Fibroblast of lung (primary cell): ENCODE results near the gene RNF152. TPM values are rescaled to one million over a fixed set of nuclear protein-coding genes. Genes with fewer than 3 reads are reported as not detected.

Experiments used
- DNase-seq, 2 donors: peaks; one replicate each; pipeline versions ENCODE4 v3.0.0 to v3.0.0-alpha.2; 2010; ENCODE audit warnings: low read depth in 2 of 2
- H2AFZ ChIP-seq: 2 replicates; pipeline ENCODE4 v1.5.1; 2012; ENCODE audit warnings: low read length, control low read depth, inconsistent platforms
- H3K27ac ChIP-seq: 2 replicates; pipeline ENCODE4 v1.5.1; 2011; ENCODE audit warnings: low read length, control low read depth; ENCODE audit not compliant: insufficient read depth
- H3K27me3 ChIP-seq: 2 replicates; pipeline ENCODE4 v1.5.1; 2011; ENCODE audit warnings: mild to moderate bottlenecking, low read length; ENCODE audit not compliant: control insufficient read depth, insufficient read depth
- H3K36me3 ChIP-seq: 2 replicates; pipeline ENCODE4 v1.5.1; 2011; ENCODE audit warnings: low read length; ENCODE audit not compliant: control insufficient read depth, insufficient read depth
- H3K4me1 ChIP-seq: 2 replicates; pipeline ENCODE4 v1.5.1; 2011; ENCODE audit warnings: low read length; ENCODE audit not compliant: control insufficient read depth, insufficient read depth; ENCODE audit errors: extremely low read depth
- H3K4me2 ChIP-seq: 2 replicates; pipeline ENCODE4 v1.5.1; 2011; ENCODE audit warnings: low read length, control low read depth; ENCODE audit not compliant: insufficient read depth; ENCODE audit errors: extremely low read depth
- H3K4me3 ChIP-seq, 4 experiments: fragments of 200-600 bp in 1 of 4; sonication (generic) in 1 of 4; replicated peaks in 1 of 4; 2 replicates each; pipeline ENCODE4 v1.5.1; 2011 to 2016; ENCODE audit warnings: low read length in 4 of 4, low read depth in 3 of 4, mild to moderate bottlenecking in 3 of 4, control low read depth in 2 of 4, inconsistent platforms in 1 of 4, mixed read lengths in 1 of 4; ENCODE audit not compliant: insufficient read depth in 1 of 4; ENCODE audit errors: control extremely low read depth in 1 of 4
- H3K79me2 ChIP-seq: 2 replicates; pipeline ENCODE4 v1.5.1; 2012; ENCODE audit warnings: mild to moderate bottlenecking, low read length, inconsistent platforms; ENCODE audit not compliant: control insufficient read depth, insufficient read depth
- H3K9ac ChIP-seq: 2 replicates; pipeline ENCODE4 v1.5.1; 2011; ENCODE audit warnings: mild to moderate bottlenecking, low read length, control low read depth; ENCODE audit not compliant: insufficient read depth
- H3K9me3 ChIP-seq: 2 replicates; pipeline ENCODE4 v1.5.1; 2012; ENCODE audit warnings: low read depth, low read length; ENCODE audit not compliant: control insufficient read depth, insufficient read depth
- H4K20me1 ChIP-seq: 2 replicates; pipeline ENCODE4 v1.5.1; 2011; ENCODE audit warnings: low read length; ENCODE audit not compliant: control insufficient read depth, insufficient read depth; ENCODE audit errors: extremely low read depth
- CTCF ChIP-seq, 2 donors: IDR thresholded peaks in 1 of 2; conservative IDR thresholded peaks in 1 of 2; 1 replicate in 1 of 2; 2 replicates in 1 of 2; pipeline ENCODE4 v1.5.1; 2011 to 2012; ENCODE audit warnings: low read length in 2 of 2, control low read depth in 1 of 2, inconsistent platforms in 1 of 2, low read depth in 1 of 2, mild to moderate bottlenecking in 1 of 2
- EZH2 ChIP-seq: IDR thresholded peaks from 2 replicates; pipeline ENCODE4 v1.5.1; 2012; ENCODE audit warnings: low read length, control low read depth, mild to moderate bottlenecking; ENCODE audit errors: missing control alignments
- polyA plus RNA-seq, 2 donors: library from polyadenylated mRNA; depleted of rRNA in 1 of 2; stranded (reverse) in 1 of 2; unstranded in 1 of 2; fragments of >200 nt; gene quantifications; 2 replicates each; pipeline ENCODE4 v1.2.1, GENCODE V29; 2011 to 2012; ENCODE audit warnings: missing spikeins in 1 of 2
- total RNA-seq: library from RNA; depleted of rRNA; stranded (reverse); fragments of >200 nt; gene quantifications from 2 replicates; pipeline ENCODE4 v1.2.1, GENCODE V29; 2014

Gene RNF152
- total and polyA plus RNA-seq, 2 donors (not counting 1 experiment from before 2014, with no cell fraction given): 20.0 to 24.4 TPM

GRCh38 chr18:61935362-61935761 lies 42.6 kb upstream of the RNF152 start:
- TF ChIP-seq EZH2: no peak
- TF ChIP-seq CTCF (conservative IDR thresholded peaks at IDR 0.05 in 1 of 2, IDR thresholded peaks at IDR 0.05 in 1 of 2; ENCODE audit: low read depth in 1 of 2, low read length in 2 of 2): no peak
- no peaks in the 10 kb centered on the region for H3K79me2 ChIP-seq
- no peaks in the 10 kb centered on the region for H3K9me3 ChIP-seq
- H3K36me3 ChIP-seq: no peaks in the 10 kb centered on the region
- no peak overlapping the region for H3K9ac ChIP-seq
- H3K27me3 ChIP-seq: no peaks in the 10 kb centered on the region
- DNase-seq: no peak
- no peak overlapping the region for H3K4me3 ChIP-seq
- H3K4me2 ChIP-seq: no peak overlapping the region
- H3K27ac ChIP-seq: no peak overlapping the region
- H4K20me1 ChIP-seq: no peaks in the 10 kb centered on the region
- no peaks in the 10 kb centered on the region for H3K4me1 ChIP-seq
- no peak overlapping the region for H2AFZ ChIP-seq

GRCh38 chr18:61931654-61932379 lies 39.0 kb upstream of the RNF152 start:
- H3K27ac ChIP-seq: no peak overlapping the region
- no peaks in the 10 kb centered on the region for H3K27me3 ChIP-seq
- DNase-seq: no peak
- no peaks in the 10 kb centered on the region for H3K9me3 ChIP-seq
- H3K4me3 ChIP-seq: no peak overlapping the region
- no peak overlapping the region for H2AFZ ChIP-seq
- no peak for TF ChIP-seq CTCF (conservative IDR thresholded peaks at IDR 0.05 in 1 of 2, IDR thresholded peaks at IDR 0.05 in 1 of 2; ENCODE audit: low read depth in 1 of 2, low read length in 2 of 2)
- no peak for TF ChIP-seq EZH2
- H3K4me2 ChIP-seq: no peak overlapping the region
- H3K79me2 ChIP-seq: no peaks in the 10 kb centered on the region
- H4K20me1 ChIP-seq: no peaks in the 10 kb centered on the region
- no peak overlapping the region for H3K9ac ChIP-seq
- no peaks in the 10 kb centered on the region for H3K36me3 ChIP-seq
- H3K4me1 ChIP-seq: no peaks in the 10 kb centered on the region

DNA sequence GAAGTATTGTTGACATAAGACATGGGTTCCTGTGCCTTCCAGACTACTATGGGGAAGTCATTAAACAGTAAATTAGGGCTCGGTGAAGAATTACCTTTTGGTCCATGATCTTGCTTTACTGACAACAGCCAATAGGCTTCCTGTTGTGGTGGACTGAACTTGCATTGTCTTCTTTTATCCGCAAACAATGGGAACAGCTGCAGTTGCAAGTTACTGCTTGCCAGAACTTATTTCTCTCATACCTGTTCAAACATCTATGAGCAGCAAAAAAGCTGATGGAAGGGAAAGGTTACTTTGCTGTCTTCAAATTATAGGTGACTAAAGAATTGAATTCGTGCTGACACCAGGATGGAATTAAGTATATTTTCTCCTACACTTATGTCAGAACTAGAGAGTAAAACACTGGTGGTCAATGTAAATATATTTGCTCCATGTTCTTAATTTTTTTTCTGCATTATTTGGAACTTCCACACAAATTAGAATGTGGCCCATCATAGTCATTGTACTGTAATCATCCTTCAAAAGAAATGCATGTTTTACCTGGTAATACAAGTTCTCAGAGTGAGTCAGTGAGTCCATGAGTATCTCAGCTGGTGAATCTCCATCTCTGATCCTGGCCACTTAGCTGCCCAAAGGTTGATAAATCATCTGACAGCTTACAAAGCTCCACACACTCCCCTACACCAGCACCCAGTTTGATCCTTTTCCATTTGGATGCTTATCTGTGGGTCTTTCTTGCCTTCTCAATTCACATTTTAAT lies 37.3 kb upstream of the RNF152 start:
- Histone ChIP-seq H3K4me1 (no peaks in the 10 kb centered on the region), H2AFZ (no peak overlapping the region), H3K27me3 (no peaks in the 10 kb centered on the region), H4K20me1 (no peaks in the 10 kb centered on the region), H3K4me2 (no peak overlapping the region), H3K4me3 (no peak overlapping the region), H3K36me3 (no peaks in the 10 kb centered on the region), H3K27ac (no peak overlapping the region), H3K9me3 (no peaks in the 10 kb centered on the region), H3K79me2 (no peaks in the 10 kb centered on the region), H3K9ac (no peak overlapping the region)
- TF ChIP-seq CTCF (conservative IDR thresholded peaks at IDR 0.05 in 1 of 2, IDR thresholded peaks at IDR 0.05 in 1 of 2; ENCODE audit: low read depth in 1 of 2, low read length in 2 of 2) (no peak), EZH2 (no peak)
- DNase-seq: no peak
